ENCODE measurements around the gene ABCC11.

DNA sequence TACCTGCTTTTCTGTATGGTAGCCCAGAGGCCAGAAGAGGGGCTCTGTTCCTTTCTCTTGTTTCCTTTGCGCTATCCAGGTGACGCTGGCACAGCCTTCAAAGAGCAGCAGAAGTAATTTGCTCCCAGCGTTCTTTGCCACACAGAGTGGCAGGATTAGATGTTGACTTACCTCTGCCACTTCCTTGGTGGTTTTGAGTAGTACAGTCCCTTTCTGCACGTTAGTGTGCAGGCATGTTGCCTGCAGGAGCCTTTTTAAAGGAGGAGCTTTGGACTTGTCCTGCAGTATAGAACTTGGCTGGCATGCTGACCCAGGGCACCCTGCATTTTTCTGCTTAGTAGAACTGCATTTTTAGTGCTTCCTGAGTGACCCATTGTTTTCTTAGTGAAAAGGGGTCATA is at the start of gene ABCC11:
- TF ChIP-seq CTCF (IDR thresholded peaks at IDR 0.05; ENCODE audit: low read depth, low read length) (no peak), EZH2phosphoT487 (IDR thresholded peaks at IDR 0.05; ENCODE audit: low read depth) (no peak)

All from OCI-LY3 (cell line).